Common myeloid progenitor, CD34-positive (primary cell): ENCODE data around the gene SELENON.

ENCODE experiments used
- CTCF ChIA-PET: fragments of 350-600 bp; sonication (Branson Sonifier 250); formaldehyde crosslinking; loops from one replicate; lab custom pipeline; 2021; ENCODE audit warnings: antibody characterized with exemption; lab: Charles Lee
- POLR2A ChIA-PET: fragments of 350-600 bp; sonication (Branson Sonifier 250); formaldehyde crosslinking; loops from one replicate; lab custom pipeline; 2021; ENCODE audit warnings: antibody characterized with exemption; lab: Charles Lee
- DNase-seq, 3 donors: peaks; one replicate each; pipeline versions ENCODE4 v3.0.0 to v3.0.0-alpha.2; 2013
- H3K27ac ChIP-seq, 2 experiments: 1 replicate in 1 of 2; 2 replicates in 1 of 2; pipeline ENCODE4 v1.7.0; 2013; ENCODE audit warnings: inconsistent platforms in 2 of 2, low read length in 2 of 2, mild to moderate bottlenecking in 2 of 2, low read depth in 1 of 2, moderate library complexity in 1 of 2; ENCODE audit not compliant: severe bottlenecking in 2 of 2, insufficient read depth in 1 of 2, poor library complexity in 1 of 2
- H3K27me3 ChIP-seq, 5 experiments: replicated peaks in 2 of 5; 1 replicate in 3 of 5; 2 replicates in 2 of 5; pipeline versions ENCODE4 v1.6.1 to v1.7.0; 2013; ENCODE audit warnings: low read length in 4 of 5, mild to moderate bottlenecking in 2 of 5, moderate library complexity in 2 of 5, inconsistent platforms in 1 of 5; ENCODE audit not compliant: insufficient read depth in 5 of 5, control insufficient read depth in 4 of 5
- H3K36me3 ChIP-seq, 4 experiments: 1 replicate in 2 of 4; 2 replicates in 2 of 4; pipeline versions ENCODE4 v1.6.1 to v1.7.0; 2013; ENCODE audit warnings: low read length in 3 of 4, control low read depth in 1 of 4, mild to moderate bottlenecking in 1 of 4; ENCODE audit not compliant: control insufficient read depth in 4 of 4, insufficient read depth in 4 of 4
- H3K4me1 ChIP-seq, 4 experiments: 1 replicate in 3 of 4; 2 replicates in 1 of 4; pipeline versions ENCODE4 v1.6.1 to v1.7.1; 2013; ENCODE audit warnings: low read length in 3 of 4, mild to moderate bottlenecking in 3 of 4, control low read depth in 1 of 4, inconsistent platforms in 1 of 4, moderate library complexity in 1 of 4; ENCODE audit not compliant: control insufficient read depth in 4 of 4, insufficient read depth in 4 of 4; ENCODE audit errors: control extremely low read depth in 1 of 4
- H3K4me3 ChIP-seq, 7 experiments: 1 replicate in 4 of 7; 2 replicates in 3 of 7; pipeline versions ENCODE4 v1.5.1 to v1.7.0; 2013; ENCODE audit warnings: mild to moderate bottlenecking in 7 of 7, low read length in 6 of 7, moderate library complexity in 6 of 7, inconsistent platforms in 2 of 7, low read depth in 2 of 7, control low read depth in 1 of 7; ENCODE audit not compliant: insufficient read depth in 4 of 7, control insufficient read depth in 1 of 7; ENCODE audit errors: extremely low read depth in 1 of 7
- H3K9me3 ChIP-seq, 5 experiments: 1 replicate in 4 of 5; 2 replicates in 1 of 5; pipeline versions ENCODE4 v1.6.1 to v1.7.1; 2013; ENCODE audit warnings: low read length in 4 of 5, mild to moderate bottlenecking in 2 of 5, inconsistent platforms in 1 of 5, low read depth in 1 of 5, moderate library complexity in 1 of 5; ENCODE audit not compliant: control insufficient read depth in 4 of 5, insufficient read depth in 2 of 5; ENCODE audit errors: control extremely low read depth in 1 of 5
- WGBS: methylation state at CpG from one replicate; pipeline ENCODE4 v1.1.5; 2013; ENCODE audit not compliant: insufficient coverage; 5-methylcytosine and 5-hydroxymethylcytosine counted together

The SELENON gene

DNA sequence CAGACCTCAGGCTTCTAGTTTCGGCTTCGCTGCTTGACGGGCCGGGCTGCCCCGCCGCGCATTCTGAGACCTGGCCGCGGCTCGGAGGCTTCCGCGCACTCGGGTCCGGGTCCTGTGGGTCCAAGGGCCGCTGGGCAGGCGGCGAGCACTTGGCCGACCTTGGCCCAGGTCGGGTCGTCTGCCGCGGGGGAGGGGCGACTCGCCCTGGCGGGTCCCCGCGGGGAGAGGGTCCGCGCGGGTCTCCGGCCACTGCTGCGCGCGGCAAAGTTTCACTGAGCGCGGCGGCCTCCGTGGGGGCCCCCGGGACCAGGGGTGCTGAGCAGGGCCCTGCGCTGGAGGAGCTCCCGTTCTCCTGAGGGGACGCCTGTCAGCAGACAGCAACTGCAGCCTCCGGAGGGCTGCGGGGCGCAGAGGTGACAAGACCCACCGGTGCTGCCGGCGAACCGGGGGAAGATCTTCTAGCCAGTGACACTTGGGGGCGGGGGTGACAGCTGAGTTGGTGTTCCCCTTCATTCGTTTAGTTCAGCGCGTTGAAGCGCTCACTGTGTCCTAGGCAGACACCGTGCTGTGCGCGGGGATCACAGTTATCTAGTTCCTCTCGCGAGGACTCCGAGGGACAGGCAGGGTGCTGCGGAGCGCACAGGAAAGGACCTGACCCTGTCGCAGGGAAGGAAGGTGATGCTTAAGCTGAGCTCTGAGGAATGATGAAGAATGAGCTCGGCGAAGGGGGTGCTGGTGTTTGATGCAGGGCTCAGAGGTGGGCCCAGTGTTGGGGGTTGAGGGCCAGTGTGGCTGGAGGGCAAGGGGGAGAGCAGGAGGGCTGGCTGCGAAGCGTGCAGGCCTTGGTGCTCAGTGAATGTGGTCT, 20.5 kb downstream of the SELENON start:
- peaks cover 6 to 36% (median 32%) of the 10 kb centered on the region in 4 experiments for H3K4me1 ChIP-seq
- peak overlapping the region; percentile 58 to 87 for H3K27ac ChIP-seq
- H3K9me3 ChIP-seq = no peaks in the 10 kb centered on the region
- peak overlapping the region; percentile 72 to 93 (median 88) for H3K4me3 ChIP-seq
- ChIA-PET POLR2A (interaction anchor here (0.6 to 1.3 kb wide), 5 partner anchors 11 to 1270 kb away, joined by 3 to 4 read pairs (median 3); partner anchors contain the start of gene PAFAH2), CTCF (interaction anchor here (0.7 to 2.7 kb wide), 5 partner anchors 9 to 211 kb away, joined by 3 to 8 read pairs (median 3); no protein-coding TSS in a partner anchor)
- DNase-seq = peak; percentile 56 to 80 (median 77)
- no peaks in the 10 kb centered on the region for H3K27me3 ChIP-seq
- peaks cover 0 to 21% (median 15%) of the 10 kb centered on the region in 4 experiments for H3K36me3 ChIP-seq
- WGBS = under 1% methylated on average over 54 of the region's 67 CpGs

DNA sequence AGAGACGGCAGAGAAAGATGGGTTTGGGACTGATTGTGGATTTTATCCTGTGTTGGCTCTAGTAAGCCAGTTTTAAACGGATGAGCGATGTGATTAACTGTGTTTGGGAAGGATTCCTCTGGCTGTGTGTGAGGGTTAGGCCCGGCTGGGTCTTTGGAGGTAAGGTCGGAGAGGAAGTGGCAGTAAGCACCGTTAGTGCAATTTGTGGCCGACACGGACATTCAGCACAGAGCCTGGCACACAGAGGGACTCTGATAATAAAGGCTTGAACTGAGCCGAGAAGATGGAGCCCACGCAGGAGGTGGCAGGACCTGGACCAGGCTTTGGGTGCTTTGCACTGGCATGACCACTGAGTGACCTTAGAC, 21.1 kb downstream of the SELENON start:
- H3K9me3 ChIP-seq = no peaks in the 10 kb centered on the region
- H3K27me3 ChIP-seq = no peaks in the 10 kb centered on the region
- H3K4me1 ChIP-seq = peaks cover 6 to 36% (median 32%) of the 10 kb centered on the region in 4 experiments
- peak overlapping the region; percentile 72 to 93 (median 88) for H3K4me3 ChIP-seq
- 25% methylated on average over 10 of the region's 10 CpGs for WGBS
- ChIA-PET CTCF (interaction anchor here (0.9 to 2.7 kb wide), 2 partner anchors 8 to 72 kb away, joined by 3 to 8 read pairs; no protein-coding TSS in a partner anchor), POLR2A (interaction anchor here (0.6 kb wide), 1 partner anchor 210 kb away, joined by 3 read pairs; no protein-coding TSS in a partner anchor)
- H3K36me3 ChIP-seq = peaks cover 0 to 18% (median 14%) of the 10 kb centered on the region in 4 experiments
- peak overlapping the region; percentile 58 to 87 for H3K27ac ChIP-seq
- no peak for DNase-seq

DNA sequence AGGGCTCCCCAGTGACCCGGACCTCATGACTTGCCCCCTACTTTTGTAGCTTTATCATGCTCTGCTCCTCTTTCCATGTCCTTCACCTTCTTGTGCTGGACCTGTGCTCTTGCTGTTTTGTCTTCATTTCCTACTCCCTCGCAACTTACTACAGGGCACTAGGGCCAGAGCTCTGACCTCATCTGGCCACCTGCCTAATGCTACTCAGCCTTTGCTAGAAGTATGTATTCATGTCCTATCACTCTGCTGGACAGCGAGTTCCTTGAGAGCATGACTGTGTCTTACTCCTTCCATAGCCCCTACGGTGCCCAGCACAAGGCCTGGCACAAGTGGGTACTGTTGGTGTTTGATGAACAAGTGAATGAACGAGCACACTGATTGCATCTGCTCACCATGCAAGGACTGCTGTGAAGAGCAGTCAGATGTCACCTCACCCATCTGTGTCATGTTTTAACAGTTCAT, 21.7 kb downstream of the SELENON start:
- CTCF ChIA-PET = interaction anchor here (0.9 to 2.7 kb wide), 2 partner anchors 8 to 74 kb away, joined by 3 to 8 read pairs; no protein-coding TSS in a partner anchor
- H3K27ac ChIP-seq = peak overlapping the region in 1 of 2 experiments; percentile 87
- POLR2A ChIA-PET = no interaction called here
- peaks cover 6 to 36% (median 32%) of the 10 kb centered on the region in 4 experiments for H3K4me1 ChIP-seq
- WGBS = 100% methylated on average over 3 of the region's 5 CpGs
- H3K4me3 ChIP-seq = peak overlapping the region in 3 of 7 experiments; percentile 81 to 93 (median 91)
- no peaks in the 10 kb centered on the region for H3K9me3 ChIP-seq
- H3K36me3 ChIP-seq = peaks cover 2 to 24% (median 19%) of the 10 kb centered on the region in 4 experiments
- no peak for DNase-seq
- no peaks in the 10 kb centered on the region for H3K27me3 ChIP-seq

DNA sequence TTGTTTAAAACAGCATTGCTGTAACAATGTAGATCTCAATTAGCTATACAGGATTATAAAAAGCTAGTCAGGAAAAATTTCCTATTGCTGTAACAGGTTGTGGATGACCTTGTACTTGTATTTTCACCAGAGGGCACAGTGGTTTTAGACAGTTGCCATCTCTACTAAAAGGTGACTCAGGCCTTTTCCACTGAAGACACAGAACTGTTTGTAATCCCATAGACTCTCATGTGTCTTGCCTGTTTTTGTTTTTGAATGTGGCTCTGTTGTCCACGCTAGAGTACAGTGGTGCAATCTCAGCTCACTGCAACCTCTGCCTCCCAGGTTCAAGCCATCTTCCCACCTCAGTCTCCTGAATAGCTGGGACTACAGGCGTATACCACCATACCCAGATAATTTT, 25.6 kb downstream of the SELENON start:
- DNase-seq = no peak
- WGBS = no CpG with 5 or more reads among the region's 2 CpGs
- CTCF ChIA-PET = interaction anchor here (1.0 to 1.5 kb wide), 3 partner anchors 9 to 74 kb away, joined by 3 read pairs; no protein-coding TSS in a partner anchor
- H3K36me3 ChIP-seq = peaks cover 16 to 60% (median 47%) of the 10 kb centered on the region in 4 experiments
- H3K27ac ChIP-seq = peak overlapping the region in 1 of 2 experiments; percentile 15
- no peaks in the 10 kb centered on the region for H3K9me3 ChIP-seq
- no peak overlapping the region for H3K4me3 ChIP-seq
- H3K27me3 ChIP-seq = no peaks in the 10 kb centered on the region
- POLR2A ChIA-PET = no interaction called here
- H3K4me1 ChIP-seq = peaks cover 3 to 17% (median 13%) of the 10 kb centered on the region in 4 experiments

DNA sequence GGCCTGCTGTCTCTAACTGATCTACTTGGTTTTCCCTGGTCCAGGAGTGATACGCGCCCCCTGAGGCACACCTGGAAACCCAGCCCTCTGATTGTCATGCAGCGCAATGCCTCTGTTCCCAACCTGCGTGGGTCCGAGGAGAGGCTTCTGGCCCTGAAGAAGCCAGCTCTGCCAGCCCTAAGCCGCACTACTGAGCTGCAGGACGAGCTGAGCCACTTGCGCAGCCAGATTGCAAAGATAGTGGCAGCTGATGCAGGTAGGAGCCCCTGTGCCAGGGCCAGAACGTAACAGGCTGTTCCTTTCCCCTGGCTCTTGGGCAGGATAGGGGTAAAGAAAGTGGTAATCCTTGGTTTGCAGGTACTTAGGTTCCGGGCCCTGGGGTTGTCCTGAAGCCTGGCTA, 26.6 kb downstream of the SELENON start:
- H3K4me1 ChIP-seq = peaks cover 7 to 17% (median 8%) of the 10 kb centered on the region in 4 experiments
- ChIA-PET CTCF (no interaction called here), POLR2A (no interaction called here)
- 94% methylated on average over 9 of the region's 10 CpGs for WGBS
- no peak overlapping the region for H3K27ac ChIP-seq
- no peaks in the 10 kb centered on the region for H3K9me3 ChIP-seq
- H3K27me3 ChIP-seq = no peaks in the 10 kb centered on the region
- no peak overlapping the region for H3K4me3 ChIP-seq
- DNase-seq = no peak
- peaks cover 21 to 66% (median 54%) of the 10 kb centered on the region in 4 experiments for H3K36me3 ChIP-seq

DNA sequence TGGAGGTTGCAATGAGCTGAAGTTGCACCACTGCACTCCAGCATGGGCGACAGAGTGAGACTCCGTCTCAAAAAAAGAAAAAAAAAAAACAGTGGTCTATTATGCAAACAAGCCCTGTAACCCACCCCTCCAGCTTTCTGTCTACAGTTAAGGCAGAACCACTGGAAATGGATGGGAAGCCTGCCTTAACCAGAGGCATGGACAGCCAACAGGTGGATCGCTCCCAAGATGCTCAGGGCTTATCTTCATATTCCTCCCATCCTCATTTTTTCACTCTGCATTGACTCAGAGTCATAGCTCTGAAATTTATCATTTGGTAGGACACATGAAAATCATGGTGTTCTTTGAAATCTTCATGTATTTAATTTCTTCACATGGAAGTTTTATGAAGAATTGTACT, 28.5 kb downstream of the SELENON start:
- DNase-seq = no peak
- Histone ChIP-seq H3K9me3 (no peaks in the 10 kb centered on the region), H3K4me1 (peaks cover 15 to 32% (median 21%) of the 10 kb centered on the region in 4 experiments), H3K4me3 (no peak overlapping the region), H3K27ac (no peak overlapping the region), H3K36me3 (peaks cover 21 to 79% (median 60%) of the 10 kb centered on the region in 4 experiments), H3K27me3 (no peaks in the 10 kb centered on the region)
- ChIA-PET CTCF (interaction anchor here (1.7 to 5.4 kb wide), 4 partner anchors 8 to 46 kb away, joined by 5 to 22 read pairs (median 7); partner anchors contain the start of gene MTFR1L), POLR2A (no interaction called here)
- WGBS = 100% methylated on average over 2 of the region's 3 CpGs
